HG03280 (cell line): ENCODE data around the gene SYT5.
"Not testable (repeated sequence)": the region's sequence is repeated elsewhere in the genome, so short reads cannot be mapped to it uniquely, and the experiment has no call there.

Source experiments
- ATAC-seq: cut with Tn5 transposase; IDR thresholded peaks from one replicate; pipeline ENCODE4 v1.9.1; 2021; ENCODE audit warnings: mild to moderate bottlenecking, moderate library complexity; ENCODE audit not compliant: unreplicated experiment

Gene SYT5

DNA sequence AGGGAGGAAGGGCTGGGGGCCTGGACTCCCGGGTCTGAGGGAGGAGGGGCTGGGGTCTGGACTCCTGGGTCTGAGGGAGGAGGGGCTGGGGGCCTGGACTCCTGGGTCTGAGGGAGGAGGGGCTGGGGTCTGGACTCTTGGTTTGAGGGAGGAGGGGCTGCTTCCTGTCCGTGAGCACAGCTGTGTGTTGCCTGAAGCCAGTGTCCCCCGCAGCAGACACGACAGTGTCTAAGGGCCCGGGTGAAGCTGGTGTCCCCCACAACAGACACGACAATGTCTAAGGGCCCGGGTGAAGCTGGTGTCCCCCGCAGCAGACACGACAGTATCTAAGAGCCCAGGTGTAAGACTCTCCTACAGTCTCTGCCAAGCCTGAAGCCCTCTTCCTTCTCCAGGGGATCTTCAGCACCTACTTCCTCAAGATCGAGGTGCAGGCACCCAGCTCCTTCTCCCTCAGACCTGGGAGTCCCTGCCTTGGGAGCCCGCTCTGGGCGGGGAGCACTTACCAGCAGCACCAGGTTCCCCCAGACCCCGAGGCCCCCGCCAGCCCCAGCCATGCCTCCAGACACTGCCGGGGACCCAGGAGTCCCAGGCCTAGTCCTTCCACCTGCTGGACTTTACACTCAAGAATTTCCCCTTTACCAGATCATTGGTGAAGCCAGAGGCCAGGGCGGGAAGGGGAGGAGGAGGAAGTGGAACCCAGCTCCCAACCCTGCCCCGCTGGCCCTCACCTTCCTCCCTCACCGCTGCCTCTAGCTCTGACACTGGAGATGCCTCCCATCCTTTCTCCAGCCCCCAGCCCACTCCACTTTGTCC, 29.0 kb upstream of the SYT5 start, which contains the start of gene PTPRH:
TSS of gene PTPRH (minus strand) at position 622 of the 813 bp plus-strand sequence. CDS start at position 554, 68 bp downstream.
- ATAC-seq, result no peak

- ATAC-seq, result no peak
These were observed 26.8 kb upstream of the SYT5 start for GRCh38 chr19:55206664-55207500.

DNA sequence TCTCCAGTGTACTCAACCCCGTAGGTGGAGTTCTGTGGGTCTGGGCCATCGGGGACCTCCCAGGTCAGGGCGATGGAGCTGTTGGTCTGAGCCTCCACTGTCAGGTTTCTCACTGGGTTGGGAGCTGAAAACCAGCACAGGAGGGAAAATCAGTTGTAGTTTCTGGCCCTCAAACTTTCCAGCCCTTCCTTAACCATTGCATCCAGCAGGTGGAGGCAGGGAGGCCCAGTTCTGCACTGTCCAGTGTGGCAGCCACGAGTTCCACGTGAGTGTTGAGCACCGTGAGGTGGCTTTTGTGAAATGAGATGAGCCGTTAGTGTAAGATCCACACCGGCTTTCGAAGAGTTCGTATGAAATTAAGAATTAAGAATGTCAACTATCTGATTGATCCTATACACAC, 22.1 kb upstream of the SYT5 start:
- ATAC-seq, result not testable (repeated sequence)

DNA sequence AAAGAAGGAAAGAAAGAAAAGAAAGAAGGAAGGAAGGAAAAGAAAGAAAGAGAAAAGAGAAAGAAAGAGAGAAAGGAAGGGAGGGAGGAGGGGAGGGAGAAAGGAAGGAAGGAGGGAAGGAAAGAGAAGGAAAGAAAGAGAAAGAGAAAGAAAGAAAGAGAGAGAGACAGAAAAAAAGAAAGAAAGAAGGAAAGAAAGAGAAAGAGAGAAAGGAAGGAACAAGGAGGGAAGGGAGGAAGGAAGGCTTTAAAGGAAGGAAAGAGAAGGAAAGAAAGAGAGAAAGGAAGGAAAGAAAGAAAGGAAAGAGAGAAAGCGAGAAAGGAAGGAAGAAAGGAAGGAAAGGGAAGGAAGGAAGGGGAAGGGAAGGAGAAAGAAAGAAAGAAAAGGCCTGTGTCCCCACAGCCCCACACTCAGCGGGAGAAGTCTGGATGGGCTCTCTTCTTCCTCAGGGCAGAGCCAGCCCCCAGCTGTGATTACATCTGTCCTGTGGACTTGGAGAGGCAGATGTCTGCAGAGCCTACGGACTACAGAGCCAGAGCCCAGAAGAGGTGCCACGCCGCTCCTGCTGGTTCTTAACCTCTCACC, 19.6 kb upstream of the SYT5 start:
- ATAC-seq, result no peak

DNA sequence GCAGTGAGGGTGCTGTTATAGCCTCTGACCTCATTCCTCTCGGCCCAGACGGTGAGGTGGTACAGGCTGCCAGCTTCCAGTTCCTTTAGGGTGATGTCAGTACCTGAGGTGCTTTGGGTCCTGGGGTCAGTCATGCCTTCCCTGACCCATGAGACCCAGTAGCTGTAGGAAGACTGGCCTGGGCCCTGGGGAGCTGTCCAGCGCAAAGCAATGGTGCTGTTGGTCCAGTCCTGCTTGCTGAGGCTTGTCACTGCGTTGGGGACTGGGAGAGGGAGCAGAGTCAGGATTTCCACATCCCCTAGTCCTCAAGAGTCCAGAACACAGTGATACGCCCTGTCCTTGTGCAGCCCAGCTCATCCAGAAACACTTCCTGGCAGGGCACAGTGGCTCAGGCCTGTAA, 18.6 kb upstream of the SYT5 start:
- ATAC-seq, result no peak

- no peak for ATAC-seq
These were observed 17.4 kb upstream of the SYT5 start for GRCh38 chr19:55197528-55197927.

DNA sequence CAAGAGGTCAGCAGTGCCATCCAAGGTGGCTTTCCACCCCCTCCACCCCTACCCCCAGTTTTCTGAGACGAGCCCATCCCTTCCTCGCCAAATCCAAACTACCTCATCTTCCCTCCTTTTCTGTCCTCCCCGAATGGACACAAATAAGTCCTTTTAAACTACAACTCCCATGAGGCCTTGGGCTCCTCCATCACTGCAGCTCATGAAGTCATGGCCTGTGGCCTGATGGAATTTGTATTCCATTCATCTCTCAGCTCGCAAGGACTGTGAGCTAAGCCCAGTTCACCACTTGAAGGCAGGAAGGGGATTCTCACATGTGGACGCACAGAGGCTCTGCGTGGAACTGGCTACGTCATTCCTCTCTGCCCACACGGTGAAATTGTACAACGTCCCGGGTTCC, 16.7 kb upstream of the SYT5 start:
- no peak for ATAC-seq

DNA sequence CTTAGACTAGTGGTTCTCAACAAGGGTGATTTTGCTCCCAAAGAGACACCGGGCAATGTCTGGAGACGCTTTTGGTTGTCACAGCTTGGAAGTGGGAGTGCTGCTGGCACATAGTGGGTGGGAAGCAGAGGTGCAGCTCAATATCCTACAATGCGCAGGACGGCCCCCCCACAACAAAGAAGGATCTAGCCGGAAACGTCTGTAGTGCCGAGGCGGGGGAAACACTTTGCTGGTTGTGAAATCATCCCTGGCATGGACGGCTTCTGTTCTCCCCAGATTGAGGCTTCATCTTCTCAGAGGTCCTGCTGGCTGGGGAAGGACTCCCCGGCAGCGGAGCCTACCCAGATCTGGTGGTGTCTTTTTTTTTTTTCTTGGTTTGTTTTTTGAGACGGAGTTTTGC, 13.4 kb upstream of the SYT5 start:
- ATAC-seq, result no peak

DNA sequence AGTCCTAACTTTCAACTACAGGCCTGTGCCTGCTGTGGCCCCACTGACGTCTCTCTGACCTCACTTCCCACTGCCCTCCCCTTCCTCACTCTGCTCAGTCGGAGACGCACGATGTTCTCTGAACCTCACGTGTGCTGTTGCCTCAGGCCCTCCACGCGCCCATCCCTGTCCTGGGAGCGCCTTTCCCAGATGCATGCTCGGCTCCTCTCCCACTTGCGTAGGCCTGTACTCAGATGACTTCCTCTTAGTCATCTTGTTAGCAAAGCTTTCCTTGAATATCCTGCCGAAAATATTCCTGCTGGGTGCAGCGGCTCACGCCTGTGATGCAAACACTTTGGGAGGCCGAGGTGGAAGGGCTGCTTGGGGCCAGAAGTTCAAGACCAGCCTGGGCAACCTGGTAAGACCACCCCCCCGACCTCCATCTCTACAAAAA, 9.3 kb upstream of the SYT5 start:
- no peak for ATAC-seq

- no peak for ATAC-seq
These were observed 8.5 kb upstream of the SYT5 start for GRCh38 chr19:55188625-55189024.

DNA sequence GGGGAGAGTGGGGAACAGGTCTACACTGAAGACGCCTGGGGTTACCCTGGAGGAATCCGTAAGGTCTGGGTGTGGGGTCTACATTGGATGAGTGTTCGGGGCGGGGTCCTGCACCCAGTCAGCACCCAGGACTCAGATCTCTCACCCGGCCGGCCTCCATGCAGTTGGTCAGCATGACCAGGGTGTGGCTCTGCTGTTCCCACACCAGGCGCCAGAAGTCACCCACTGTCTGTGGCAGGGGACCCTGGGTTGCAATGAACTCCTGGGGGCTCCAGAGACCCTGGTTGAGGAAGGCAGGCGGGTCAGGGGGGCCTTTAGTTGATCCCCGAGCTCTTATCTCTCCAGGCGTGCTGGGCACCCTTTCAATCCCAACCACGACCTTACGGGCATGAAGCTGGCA, 6.0 kb upstream of the SYT5 start:
- ATAC-seq, result no peak

GRCh38 chr19:55181740-55182139, 1.7 kb upstream of the SYT5 start:
- no peak for ATAC-seq

- peak; percentile 79 for ATAC-seq
These were observed 1.1 kb downstream of the SYT5 start for GRCh38 chr19:55178781-55179599.

DNA sequence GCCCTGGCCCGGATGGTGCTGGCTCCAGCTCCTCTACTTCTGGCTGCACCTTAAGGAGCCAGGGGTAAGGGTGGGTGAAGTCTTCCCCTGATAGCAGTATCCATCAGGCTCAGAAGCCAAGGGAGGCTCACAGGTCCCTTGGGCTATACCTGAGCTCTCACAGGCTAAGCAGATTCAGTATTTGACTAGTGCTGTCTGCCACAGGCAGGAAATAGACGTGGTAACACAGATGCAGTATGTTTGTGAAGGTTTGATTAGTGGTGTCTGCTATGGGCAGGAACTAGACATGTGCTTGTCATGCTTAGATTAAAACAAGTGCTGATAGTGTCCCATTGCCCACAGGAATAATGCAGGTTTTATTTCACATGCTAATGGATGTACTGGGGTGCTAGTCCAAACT, 4.0 kb downstream of the SYT5 start:
- ATAC-seq, result no peak

GRCh38 chr19:55175117-55175867, 4.8 kb downstream of the SYT5 start:
- ATAC-seq, result no peak

DNA sequence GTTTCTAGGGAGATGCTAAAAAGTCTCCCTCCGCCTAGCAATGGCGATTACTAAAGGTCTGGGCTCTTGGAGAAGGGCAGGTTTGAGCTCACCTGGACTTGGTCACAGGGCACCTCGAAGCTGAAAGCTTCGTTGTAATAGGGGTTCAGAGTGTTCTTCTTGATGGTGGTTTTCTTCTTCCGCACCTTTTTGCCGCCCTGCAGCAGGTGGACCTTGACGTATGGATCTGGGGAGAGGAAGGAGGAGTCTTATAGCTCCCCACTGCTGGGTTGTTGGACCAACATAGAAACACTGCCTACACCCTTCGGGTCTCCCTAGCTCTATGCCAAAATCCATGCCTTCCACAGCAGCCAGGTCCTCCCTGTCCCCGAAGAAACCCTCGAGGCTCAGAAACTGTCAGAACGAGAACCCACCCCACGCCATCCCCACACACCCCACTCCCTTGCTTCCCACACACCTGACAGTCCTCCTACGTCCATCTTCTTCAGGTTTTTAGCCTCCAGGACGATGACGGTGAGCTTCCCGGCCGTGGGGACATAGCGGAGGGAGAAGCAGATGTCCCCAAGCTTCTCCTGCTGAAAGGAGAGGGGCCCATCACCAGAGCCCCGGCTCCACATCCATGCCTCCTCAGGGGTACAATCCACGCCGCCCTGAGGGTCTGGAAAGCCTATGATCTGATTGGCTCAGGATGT, 5.5 kb downstream of the SYT5 start:
- ATAC-seq, result no peak

GRCh38 chr19:55173714-55174409, 6.2 kb downstream of the SYT5 start:
- ATAC-seq, result no peak

GRCh38 chr19:55173186-55173713, 6.8 kb downstream of the SYT5 start:
- ATAC-seq, result no peak

DNA sequence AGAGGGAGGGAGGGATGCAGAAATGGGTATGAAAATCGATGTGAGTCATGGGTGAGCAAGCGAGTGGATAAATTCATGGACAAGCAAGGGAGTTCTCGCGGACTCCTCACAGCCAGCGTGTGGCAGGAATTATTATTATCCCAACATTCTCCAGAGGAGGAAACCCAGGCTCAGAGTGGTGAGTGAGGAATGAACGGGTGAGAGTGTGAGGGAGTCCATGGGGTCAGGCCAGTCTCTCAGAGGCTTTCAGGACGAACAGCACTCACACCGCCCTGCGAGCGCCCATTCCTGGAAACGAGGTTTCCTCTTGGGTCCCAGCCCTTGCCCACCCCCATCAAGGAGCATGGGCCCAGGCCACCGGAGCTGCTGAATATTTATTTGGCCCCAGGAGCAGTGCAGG, 7.3 kb downstream of the SYT5 start:
- ATAC-seq, result no peak
